Epithelial cell of proximal tubule (primary cell): Measurements from ENCODE around the gene ARHGEF33. TPM values are rescaled to one million over a fixed set of nuclear protein-coding genes. Genes with fewer than 3 reads are reported as not detected.

ENCODE experiments used
- DNase-seq: peaks from one replicate; pipeline ENCODE4 v3.0.0-alpha.2; 2011; ENCODE audit warnings: low read depth
- H3K4me3 ChIP-seq: 2 replicates; pipeline ENCODE4 v1.5.1; 2011; ENCODE audit warnings: low read depth, mild to moderate bottlenecking, low read length
- total RNA-seq: library from RNA; depleted of rRNA; stranded (reverse); fragments of >200 nt; gene quantifications from 2 replicates; pipeline ENCODE4 v1.2.3, GENCODE V29; 2015
- TF ChIP-seq, protein P1 (sequence below): conservative IDR thresholded peaks from 2 replicates; pipeline ENCODE4 v1.5.1; 2012; ENCODE audit warnings: low read depth, mild to moderate bottlenecking, low read length

Gene ARHGEF33
- total RNA-seq, 1 donor from 2014 or later, result under 0.01 TPM

DNA sequence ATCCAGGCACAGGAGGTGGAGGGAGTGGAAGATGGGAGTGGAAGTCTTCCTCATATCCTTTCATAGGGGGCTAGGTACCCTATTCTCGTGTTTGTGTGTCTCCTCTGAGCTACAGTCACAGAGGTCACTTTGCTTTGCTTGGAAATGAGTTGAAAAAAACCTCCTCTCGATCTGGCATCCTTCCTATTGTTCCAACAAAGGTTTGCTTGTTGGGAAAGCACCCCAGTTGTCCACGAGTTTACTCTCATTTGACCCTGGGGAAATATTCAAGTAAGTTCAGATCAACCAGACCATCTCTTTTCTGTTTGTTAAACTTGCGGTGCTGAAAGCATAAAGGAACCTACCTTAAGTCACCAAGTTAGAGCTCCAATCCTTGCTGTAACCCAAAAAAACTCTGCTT is 59.3 kb downstream of the ARHGEF33 start:
- no peak for DNase-seq
- TF ChIP-seq, protein P1, sequence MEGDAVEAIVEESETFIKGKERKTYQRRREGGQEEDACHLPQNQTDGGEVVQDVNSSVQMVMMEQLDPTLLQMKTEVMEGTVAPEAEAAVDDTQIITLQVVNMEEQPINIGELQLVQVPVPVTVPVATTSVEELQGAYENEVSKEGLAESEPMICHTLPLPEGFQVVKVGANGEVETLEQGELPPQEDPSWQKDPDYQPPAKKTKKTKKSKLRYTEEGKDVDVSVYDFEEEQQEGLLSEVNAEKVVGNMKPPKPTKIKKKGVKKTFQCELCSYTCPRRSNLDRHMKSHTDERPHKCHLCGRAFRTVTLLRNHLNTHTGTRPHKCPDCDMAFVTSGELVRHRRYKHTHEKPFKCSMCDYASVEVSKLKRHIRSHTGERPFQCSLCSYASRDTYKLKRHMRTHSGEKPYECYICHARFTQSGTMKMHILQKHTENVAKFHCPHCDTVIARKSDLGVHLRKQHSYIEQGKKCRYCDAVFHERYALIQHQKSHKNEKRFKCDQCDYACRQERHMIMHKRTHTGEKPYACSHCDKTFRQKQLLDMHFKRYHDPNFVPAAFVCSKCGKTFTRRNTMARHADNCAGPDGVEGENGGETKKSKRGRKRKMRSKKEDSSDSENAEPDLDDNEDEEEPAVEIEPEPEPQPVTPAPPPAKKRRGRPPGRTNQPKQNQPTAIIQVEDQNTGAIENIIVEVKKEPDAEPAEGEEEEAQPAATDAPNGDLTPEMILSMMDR, result no peak
- no peak overlapping the region for H3K4me3 ChIP-seq

- no peak overlapping the region for H3K4me3 ChIP-seq
- TF ChIP-seq, protein P1, result no peak
- no peak for DNase-seq
Observed at GRCh38 chr2:38951766-38952165, 62.1 kb downstream of the ARHGEF33 start.

DNA sequence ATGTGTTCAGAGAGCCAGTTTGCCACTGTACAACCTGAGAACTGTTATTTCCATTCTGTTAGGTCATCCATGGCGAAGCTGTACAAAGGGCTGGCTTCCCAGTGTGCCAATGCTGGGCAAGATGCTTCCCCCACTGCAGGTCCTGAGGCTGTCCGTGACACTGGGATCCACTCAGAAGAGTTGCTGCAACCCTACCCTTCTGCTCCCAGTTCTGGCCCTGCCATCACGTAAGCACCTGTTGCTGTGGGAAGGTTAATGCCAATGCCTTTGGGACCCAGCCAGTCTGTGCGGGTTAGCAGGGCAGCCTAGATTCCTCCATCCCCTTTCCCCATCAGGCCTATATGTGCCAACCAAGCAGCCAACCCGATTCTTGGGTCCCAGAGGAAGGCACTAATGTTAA is 68.3 kb downstream of the ARHGEF33 start:
- no peak overlapping the region for H3K4me3 ChIP-seq
- TF ChIP-seq, protein P1, result no peak
- DNase-seq, result no peak

DNA sequence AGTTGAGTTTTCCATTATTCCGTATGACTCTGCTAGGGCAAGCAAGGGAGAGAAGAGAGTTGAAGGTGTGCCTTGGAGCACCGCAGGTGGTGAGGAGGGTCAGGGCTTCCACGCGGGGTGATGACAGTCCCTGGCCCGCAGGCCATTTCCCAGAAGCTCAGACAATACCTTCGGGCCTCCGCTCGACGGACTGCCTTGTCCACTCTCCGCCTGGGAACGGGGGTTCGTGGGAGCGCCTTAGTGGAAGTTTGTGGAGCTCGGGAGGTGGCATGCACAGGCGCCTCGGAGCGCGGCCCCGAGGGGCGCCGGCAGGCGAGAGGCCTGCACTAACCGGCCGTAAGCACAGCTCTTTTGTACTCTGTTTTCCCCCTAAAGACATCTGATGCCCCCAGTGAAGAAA is 69.8 kb downstream of the ARHGEF33 start:
- TF ChIP-seq, protein P1, result no peak
- no peak for DNase-seq
- H3K4me3 ChIP-seq, result peak overlapping the region; percentile 49

DNA sequence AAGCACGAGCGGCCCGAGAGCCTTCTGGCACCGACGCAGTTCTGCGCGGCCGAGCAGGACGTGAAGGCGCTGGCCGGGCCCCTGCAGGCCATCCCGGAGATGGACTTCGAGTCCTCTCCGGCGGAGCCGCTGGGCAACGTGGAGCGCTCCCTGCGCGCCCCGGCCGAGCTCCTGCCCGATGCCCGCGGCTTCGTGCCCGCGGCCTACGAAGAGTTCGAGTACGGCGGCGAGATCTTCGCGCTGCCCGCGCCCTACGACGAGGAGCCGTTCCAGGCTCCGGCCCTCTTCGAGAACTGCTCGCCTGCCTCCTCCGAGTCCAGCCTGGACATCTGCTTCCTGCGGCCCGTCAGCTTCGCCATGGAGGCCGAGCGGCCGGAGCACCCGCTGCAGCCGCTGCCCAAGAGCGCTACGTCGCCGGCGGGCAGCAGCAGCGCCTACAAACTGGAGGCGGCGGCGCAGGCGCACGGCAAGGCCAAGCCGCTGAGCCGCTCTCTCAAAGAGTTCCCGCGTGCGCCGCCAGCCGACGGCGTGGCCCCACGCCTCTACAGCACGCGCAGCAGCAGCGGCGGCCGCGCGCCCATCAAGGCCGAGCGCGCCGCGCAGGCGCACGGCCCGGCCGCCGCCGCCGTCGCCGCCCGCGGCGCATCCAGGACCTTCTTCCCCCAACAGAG is 70.4 kb downstream of the ARHGEF33 start:
- TF ChIP-seq, protein P1, result no peak
- DNase-seq, result no peak

GRCh38 chr2:38960609-38961320 is 71.1 kb downstream of the ARHGEF33 start:
- TF ChIP-seq, protein P1, result no peak
- no peak for DNase-seq
- H3K4me3 ChIP-seq, result peak overlapping the region; percentile 41

More for the DNA sequence above, 70.4 kb downstream of the ARHGEF33 start:
- peak overlapping the region; percentile 49 for H3K4me3 ChIP-seq
